ENCODE data around the gene NPY. TPM values are rescaled to one million over a fixed set of nuclear protein-coding genes. Genes with fewer than 3 reads are reported as not detected.

The NPY gene
- polyA plus RNA-seq, 1 donor (not counting 4 experiments of a cell fraction or from before 2014, with no cell fraction given) = not detected

DNA sequence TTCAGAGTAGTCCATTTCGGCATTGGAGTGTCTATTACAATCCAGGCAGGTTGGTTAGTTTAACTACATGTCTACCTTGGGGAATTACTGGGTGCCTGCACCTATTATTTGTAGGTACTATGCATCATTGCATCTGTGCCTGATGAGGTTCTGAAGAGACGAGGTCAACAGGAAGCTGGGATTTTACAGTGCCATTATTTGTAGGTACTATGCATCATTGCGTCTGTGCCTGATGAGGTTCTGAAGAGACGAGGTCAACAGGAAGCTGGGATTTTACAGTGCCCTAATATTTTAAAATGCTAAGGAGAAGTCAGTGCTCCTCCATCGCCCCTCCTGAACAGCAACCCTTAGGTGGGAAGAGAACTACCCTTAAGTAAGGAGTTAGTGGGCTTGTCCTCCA lies 41.7 kb downstream of the NPY start:
- FAIRE-seq (no peak), DNase-seq (ENCODE audit: low read depth, low spot score) (no peak)
- no peaks in the 10 kb centered on the region for H3K9me3 ChIP-seq (ENCODE audit: control insufficient read depth, low read depth, low read length)
- no peaks in the 10 kb centered on the region for H3K9me1 ChIP-seq (ENCODE audit: control insufficient read depth, extremely low read depth, insufficient read depth, low read length)
- no peak overlapping the region for H2AFZ ChIP-seq (ENCODE audit: control insufficient read depth, low read length)
- dilution Hi-C loops (cut with MboI; ENCODE audit: extremely low pct_ligation_motif_present, low sequenced_read_pairs) = no loop called here
- no peaks in the 10 kb centered on the region for H4K20me1 ChIP-seq (ENCODE audit: control insufficient read depth, extremely low read depth, insufficient read depth, low read length)
- no peak overlapping the region for H3K9ac ChIP-seq (ENCODE audit: control insufficient read depth, extremely low read depth, insufficient read depth, low read length)
- H3K4me2 ChIP-seq (ENCODE audit: control insufficient read depth, extremely low read depth, insufficient read depth, low read depth, low read length) = no peak overlapping the region
- H3K36me3 ChIP-seq (ENCODE audit: control insufficient read depth in 2 of 2, extremely low read depth in 1 of 2, insufficient read depth in 2 of 2, low read length in 2 of 2) = no peaks in the 10 kb centered on the region
- no peaks in the 10 kb centered on the region for H3K79me2 ChIP-seq (ENCODE audit: control insufficient read depth, insufficient read depth, low read length)
- no peaks in the 10 kb centered on the region for H3K4me1 ChIP-seq (ENCODE audit: control insufficient read depth, extremely low read depth, insufficient read depth, low read length)
- H3K27me3 ChIP-seq (ENCODE audit: control insufficient read depth, extremely low read depth, insufficient read depth, low read length) = no peaks in the 10 kb centered on the region
- H3K4me3 ChIP-seq (ENCODE audit: control insufficient read depth in 2 of 3, extremely low read depth in 1 of 3, insufficient read depth in 2 of 3, low read depth in 1 of 3, low read length in 3 of 3) = no peak overlapping the region
- TF ChIP-seq, protein P1, sequence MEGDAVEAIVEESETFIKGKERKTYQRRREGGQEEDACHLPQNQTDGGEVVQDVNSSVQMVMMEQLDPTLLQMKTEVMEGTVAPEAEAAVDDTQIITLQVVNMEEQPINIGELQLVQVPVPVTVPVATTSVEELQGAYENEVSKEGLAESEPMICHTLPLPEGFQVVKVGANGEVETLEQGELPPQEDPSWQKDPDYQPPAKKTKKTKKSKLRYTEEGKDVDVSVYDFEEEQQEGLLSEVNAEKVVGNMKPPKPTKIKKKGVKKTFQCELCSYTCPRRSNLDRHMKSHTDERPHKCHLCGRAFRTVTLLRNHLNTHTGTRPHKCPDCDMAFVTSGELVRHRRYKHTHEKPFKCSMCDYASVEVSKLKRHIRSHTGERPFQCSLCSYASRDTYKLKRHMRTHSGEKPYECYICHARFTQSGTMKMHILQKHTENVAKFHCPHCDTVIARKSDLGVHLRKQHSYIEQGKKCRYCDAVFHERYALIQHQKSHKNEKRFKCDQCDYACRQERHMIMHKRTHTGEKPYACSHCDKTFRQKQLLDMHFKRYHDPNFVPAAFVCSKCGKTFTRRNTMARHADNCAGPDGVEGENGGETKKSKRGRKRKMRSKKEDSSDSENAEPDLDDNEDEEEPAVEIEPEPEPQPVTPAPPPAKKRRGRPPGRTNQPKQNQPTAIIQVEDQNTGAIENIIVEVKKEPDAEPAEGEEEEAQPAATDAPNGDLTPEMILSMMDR (optimal IDR thresholded peaks at IDR 0.05 in 1 of 3, IDR thresholded peaks at IDR 0.05 in 1 of 3, conservative IDR thresholded peaks at IDR 0.05 in 1 of 3; ENCODE audit: extremely low read depth in 1 of 3, insufficient read depth in 2 of 3, low read length in 3 of 3) = no peak
- TF ChIP-seq EZH2 (IDR thresholded peaks at IDR 0.05; ENCODE audit: low read length) = no peak
- H3K27ac ChIP-seq (ENCODE audit: control insufficient read depth, insufficient read depth, low read length) = no peak overlapping the region

DNA sequence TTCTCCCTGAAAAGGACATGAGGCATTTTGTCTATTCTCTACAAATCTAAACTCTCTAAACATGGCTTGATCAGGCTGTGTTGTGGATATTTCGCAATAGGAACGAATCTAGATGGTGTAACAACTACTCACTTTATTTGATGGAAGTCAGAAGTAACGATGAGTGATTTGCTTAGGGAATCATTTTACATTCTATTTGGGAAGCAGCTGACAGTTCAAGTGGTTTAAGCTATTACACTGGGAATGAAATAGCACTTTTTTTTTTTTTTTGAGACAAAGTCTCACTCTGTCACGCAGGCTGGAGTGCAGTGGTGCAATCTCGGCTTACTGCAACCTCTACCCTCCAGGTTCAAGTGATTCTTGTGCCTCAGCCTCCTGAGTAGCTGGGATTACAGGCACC lies 44.1 kb downstream of the NPY start:
- no peak overlapping the region for H2AFZ ChIP-seq (ENCODE audit: control insufficient read depth, low read length)

More for the DNA sequence above, 44.1 kb downstream of the NPY start:
- no peak overlapping the region for H3K9ac ChIP-seq (ENCODE audit: control insufficient read depth, extremely low read depth, insufficient read depth, low read length)
- H3K9me1 ChIP-seq (ENCODE audit: control insufficient read depth, extremely low read depth, insufficient read depth, low read length) = no peaks in the 10 kb centered on the region
- TF ChIP-seq EZH2 (IDR thresholded peaks at IDR 0.05; ENCODE audit: low read length) = no peak
- TF ChIP-seq, protein P1 (optimal IDR thresholded peaks at IDR 0.05 in 1 of 3, IDR thresholded peaks at IDR 0.05 in 1 of 3, conservative IDR thresholded peaks at IDR 0.05 in 1 of 3; ENCODE audit: extremely low read depth in 1 of 3, insufficient read depth in 2 of 3, low read length in 3 of 3) = no peak
- no peak overlapping the region for H3K27ac ChIP-seq (ENCODE audit: control insufficient read depth, insufficient read depth, low read length)
- H3K4me2 ChIP-seq (ENCODE audit: control insufficient read depth, extremely low read depth, insufficient read depth, low read depth, low read length) = no peak overlapping the region
- dilution Hi-C loops (cut with MboI; ENCODE audit: extremely low pct_ligation_motif_present, low sequenced_read_pairs) = no loop called here
- no peaks in the 10 kb centered on the region for H3K4me1 ChIP-seq (ENCODE audit: control insufficient read depth, extremely low read depth, insufficient read depth, low read length)
- H3K36me3 ChIP-seq (ENCODE audit: control insufficient read depth in 2 of 2, extremely low read depth in 1 of 2, insufficient read depth in 2 of 2, low read length in 2 of 2) = no peaks in the 10 kb centered on the region
- H4K20me1 ChIP-seq (ENCODE audit: control insufficient read depth, extremely low read depth, insufficient read depth, low read length) = no peaks in the 10 kb centered on the region
- no peaks in the 10 kb centered on the region for H3K27me3 ChIP-seq (ENCODE audit: control insufficient read depth, extremely low read depth, insufficient read depth, low read length)
- FAIRE-seq (no peak), DNase-seq (ENCODE audit: low read depth, low spot score) (no peak)
- H3K4me3 ChIP-seq (ENCODE audit: control insufficient read depth in 2 of 3, extremely low read depth in 1 of 3, insufficient read depth in 2 of 3, low read depth in 1 of 3, low read length in 3 of 3) = no peak overlapping the region
- no peaks in the 10 kb centered on the region for H3K9me3 ChIP-seq (ENCODE audit: control insufficient read depth, low read depth, low read length)
- H3K79me2 ChIP-seq (ENCODE audit: control insufficient read depth, insufficient read depth, low read length) = no peaks in the 10 kb centered on the region
